SU-DHL-6 (cell line): ENCODE data around the gene MYO18A.

ENCODE experiments used
- EZH2phosphoT487 ChIP-seq: fragments of 200-600 bp; sonication (generic), shearing (Covaris generic); conservative IDR thresholded peaks from 2 replicates; pipeline ENCODE4 v1.6.1; 2018; ENCODE audit warnings: mild to moderate bottlenecking, antibody characterized with exemption, low read length, moderate library complexity, mixed read lengths
- TF ChIP-seq, protein P1 (sequence below): fragments of 200-600 bp; sonication (generic); IDR thresholded peaks from one replicate; pipeline ENCODE4 v1.5.1; 2017; ENCODE audit warnings: antibody characterized with exemption, mild to moderate bottlenecking, low read length, moderate library complexity; ENCODE audit not compliant: insufficient read depth, poor library complexity, severe bottlenecking

DNA sequence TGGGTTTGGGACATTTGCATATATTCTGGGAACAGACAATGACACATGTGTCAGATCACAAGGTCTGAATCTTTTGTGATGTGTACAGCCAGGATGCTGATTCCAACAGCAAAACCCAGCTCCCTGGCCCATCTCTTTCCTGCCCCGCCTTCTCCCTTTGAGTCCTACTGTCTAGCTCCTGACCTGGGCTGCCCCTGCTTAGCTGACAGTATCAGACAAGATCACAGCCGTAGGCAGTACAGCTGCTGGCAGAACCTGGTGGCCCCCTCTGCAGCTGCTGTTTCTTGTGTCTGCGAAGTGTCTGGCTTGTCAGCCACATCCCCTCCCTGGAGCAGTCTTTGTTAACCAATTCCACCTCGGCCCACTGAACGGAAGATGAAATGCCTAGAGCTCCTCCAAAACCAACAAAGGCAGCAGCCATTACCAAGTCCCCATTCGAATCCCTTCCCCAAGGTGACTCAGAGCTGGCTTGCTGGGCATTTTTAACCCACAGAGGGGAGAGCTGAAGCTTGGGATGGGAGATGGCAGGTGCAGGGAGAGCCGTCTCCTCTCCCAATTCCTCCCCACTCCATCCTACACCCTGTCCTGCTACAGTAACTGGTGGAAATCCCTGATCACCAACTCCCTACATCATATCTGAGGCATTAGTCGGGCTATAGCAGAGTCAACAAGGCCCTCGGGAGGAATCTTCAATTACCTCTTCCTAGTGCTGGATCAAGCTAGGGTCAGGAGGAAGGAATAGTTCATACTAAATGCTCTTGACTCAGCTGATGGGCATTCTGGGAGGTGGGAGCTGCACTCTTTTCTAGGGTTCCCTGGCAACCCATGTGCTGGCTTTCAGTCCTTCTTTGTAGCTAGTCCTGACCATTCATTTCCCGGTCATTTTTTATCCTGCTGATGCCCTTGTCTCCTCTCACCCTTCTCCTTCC, 131.5 kb downstream of the MYO18A start:
- TF ChIP-seq, protein P1, sequence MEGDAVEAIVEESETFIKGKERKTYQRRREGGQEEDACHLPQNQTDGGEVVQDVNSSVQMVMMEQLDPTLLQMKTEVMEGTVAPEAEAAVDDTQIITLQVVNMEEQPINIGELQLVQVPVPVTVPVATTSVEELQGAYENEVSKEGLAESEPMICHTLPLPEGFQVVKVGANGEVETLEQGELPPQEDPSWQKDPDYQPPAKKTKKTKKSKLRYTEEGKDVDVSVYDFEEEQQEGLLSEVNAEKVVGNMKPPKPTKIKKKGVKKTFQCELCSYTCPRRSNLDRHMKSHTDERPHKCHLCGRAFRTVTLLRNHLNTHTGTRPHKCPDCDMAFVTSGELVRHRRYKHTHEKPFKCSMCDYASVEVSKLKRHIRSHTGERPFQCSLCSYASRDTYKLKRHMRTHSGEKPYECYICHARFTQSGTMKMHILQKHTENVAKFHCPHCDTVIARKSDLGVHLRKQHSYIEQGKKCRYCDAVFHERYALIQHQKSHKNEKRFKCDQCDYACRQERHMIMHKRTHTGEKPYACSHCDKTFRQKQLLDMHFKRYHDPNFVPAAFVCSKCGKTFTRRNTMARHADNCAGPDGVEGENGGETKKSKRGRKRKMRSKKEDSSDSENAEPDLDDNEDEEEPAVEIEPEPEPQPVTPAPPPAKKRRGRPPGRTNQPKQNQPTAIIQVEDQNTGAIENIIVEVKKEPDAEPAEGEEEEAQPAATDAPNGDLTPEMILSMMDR = no peak
- TF ChIP-seq EZH2phosphoT487 = no peak
